ENCODE measurements around the gene SLC23A2.

Gene SLC23A2

DNA sequence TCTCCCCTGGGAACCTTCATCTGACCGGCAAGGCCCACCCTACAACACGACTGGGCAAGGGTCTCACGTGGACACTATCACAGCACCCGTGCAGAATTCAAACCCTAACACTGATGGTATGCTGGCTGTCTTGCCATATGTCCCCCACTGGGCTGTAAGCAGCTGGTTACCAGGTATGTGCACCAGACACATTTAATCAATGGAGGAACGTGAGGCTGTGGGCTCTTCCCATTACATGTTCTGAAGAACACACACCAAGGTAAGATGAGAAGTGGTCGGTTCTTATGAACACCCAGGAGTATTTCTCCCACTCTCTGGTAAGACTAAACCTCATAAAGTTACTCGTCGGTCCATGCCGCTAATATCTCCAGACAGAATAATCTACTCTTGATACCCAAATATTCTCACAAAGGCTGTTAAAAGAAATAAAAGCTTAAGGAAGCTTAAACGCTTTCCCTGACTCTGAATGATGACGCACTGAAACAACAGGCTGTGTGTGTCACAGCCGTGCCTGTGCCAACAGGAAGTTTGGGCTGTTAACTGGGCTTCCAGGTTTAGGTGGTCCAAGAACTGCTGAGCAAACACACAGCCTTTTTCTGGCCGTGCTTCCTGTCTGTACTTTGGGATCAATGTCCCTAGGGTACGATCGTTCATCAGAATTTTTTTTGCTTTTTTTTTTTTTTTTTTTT is 75.3 kb downstream of the SLC23A2 start:
- no peak for TF ChIP-seq SIN3A (IDR thresholded peaks at IDR 0.05; ENCODE audit: borderline replicate concordance, insufficient read depth, low read length)
- TF ChIP-seq FOXP2 (optimal IDR thresholded peaks at IDR 0.05; ENCODE audit: borderline replicate concordance, extremely low read depth, extremely low read length, insufficient read depth): no peak
- no peak for TF ChIP-seq POLR2AphosphoS5 (IDR thresholded peaks at IDR 0.05; ENCODE audit: low read depth, low read length)
- TF ChIP-seq TAF1 (IDR thresholded peaks at IDR 0.05; ENCODE audit: borderline replicate concordance, insufficient read depth, low read length): no peak
- TF ChIP-seq, protein P1, sequence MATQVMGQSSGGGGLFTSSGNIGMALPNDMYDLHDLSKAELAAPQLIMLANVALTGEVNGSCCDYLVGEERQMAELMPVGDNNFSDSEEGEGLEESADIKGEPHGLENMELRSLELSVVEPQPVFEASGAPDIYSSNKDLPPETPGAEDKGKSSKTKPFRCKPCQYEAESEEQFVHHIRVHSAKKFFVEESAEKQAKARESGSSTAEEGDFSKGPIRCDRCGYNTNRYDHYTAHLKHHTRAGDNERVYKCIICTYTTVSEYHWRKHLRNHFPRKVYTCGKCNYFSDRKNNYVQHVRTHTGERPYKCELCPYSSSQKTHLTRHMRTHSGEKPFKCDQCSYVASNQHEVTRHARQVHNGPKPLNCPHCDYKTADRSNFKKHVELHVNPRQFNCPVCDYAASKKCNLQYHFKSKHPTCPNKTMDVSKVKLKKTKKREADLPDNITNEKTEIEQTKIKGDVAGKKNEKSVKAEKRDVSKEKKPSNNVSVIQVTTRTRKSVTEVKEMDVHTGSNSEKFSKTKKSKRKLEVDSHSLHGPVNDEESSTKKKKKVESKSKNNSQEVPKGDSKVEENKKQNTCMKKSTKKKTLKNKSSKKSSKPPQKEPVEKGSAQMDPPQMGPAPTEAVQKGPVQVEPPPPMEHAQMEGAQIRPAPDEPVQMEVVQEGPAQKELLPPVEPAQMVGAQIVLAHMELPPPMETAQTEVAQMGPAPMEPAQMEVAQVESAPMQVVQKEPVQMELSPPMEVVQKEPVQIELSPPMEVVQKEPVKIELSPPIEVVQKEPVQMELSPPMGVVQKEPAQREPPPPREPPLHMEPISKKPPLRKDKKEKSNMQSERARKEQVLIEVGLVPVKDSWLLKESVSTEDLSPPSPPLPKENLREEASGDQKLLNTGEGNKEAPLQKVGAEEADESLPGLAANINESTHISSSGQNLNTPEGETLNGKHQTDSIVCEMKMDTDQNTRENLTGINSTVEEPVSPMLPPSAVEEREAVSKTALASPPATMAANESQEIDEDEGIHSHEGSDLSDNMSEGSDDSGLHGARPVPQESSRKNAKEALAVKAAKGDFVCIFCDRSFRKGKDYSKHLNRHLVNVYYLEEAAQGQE (IDR thresholded peaks at IDR 0.05; ENCODE audit: insufficient read depth in 1 of 2, low read depth in 2 of 2, low read length in 2 of 2): no peak

- TF ChIP-seq, protein P1 (IDR thresholded peaks at IDR 0.05; ENCODE audit: insufficient read depth in 1 of 2, low read depth in 2 of 2, low read length in 2 of 2): no peak
- TF ChIP-seq TAF1 (IDR thresholded peaks at IDR 0.05; ENCODE audit: borderline replicate concordance, insufficient read depth, low read length): no peak
These were observed 76.9 kb downstream of the SLC23A2 start for GRCh38 chr20:4924446-4924845.

DNA sequence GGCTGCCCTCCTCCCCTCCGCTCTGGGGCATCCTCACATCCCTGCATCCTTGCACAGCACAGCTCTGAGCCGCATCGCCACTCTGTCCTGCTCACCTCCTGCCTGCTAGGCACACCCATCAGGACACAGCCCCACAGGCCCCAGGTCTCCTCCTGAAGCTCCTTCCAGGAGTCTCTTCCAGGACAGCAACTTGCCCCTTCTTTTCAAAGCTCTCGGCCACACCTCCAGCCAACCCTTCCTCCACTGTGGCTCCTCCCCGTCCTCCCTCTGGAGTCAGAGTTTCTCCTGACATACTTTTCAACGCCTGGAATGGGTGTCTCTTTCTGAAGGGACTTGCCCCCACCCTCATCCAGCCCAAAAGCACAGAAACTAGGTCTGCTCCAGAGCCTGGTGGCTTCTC is 77.3 kb downstream of the SLC23A2 start:
- TF ChIP-seq, protein P1 (IDR thresholded peaks at IDR 0.05; ENCODE audit: insufficient read depth in 1 of 2, low read depth in 2 of 2, low read length in 2 of 2): no peak
- no peak for TF ChIP-seq SIN3A (IDR thresholded peaks at IDR 0.05; ENCODE audit: borderline replicate concordance, insufficient read depth, low read length)
- TF ChIP-seq TAF1 (IDR thresholded peaks at IDR 0.05; ENCODE audit: borderline replicate concordance, insufficient read depth, low read length): no peak

DNA sequence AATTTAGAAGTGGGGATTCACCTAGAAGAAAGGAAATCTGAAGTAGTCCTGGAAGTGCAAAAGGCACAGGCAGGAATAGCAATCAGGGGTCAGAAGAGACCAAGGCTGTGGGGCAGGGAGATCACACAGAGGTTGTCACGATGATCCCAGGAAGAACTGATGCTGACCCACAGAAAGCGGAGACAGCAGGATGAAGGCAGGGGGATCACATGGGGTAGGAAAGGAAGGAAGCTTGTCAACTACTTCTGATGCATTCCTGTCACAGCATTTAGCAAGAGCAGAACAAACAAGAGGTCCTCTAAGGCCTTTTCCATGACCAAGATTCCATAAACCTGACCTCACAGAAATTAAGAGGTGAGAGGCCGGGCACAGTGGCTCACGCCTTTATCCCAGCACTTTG is 79.1 kb downstream of the SLC23A2 start:
- TF ChIP-seq POLR2AphosphoS5 (IDR thresholded peaks at IDR 0.05; ENCODE audit: low read depth, low read length): no peak
- TF ChIP-seq TAF1 (IDR thresholded peaks at IDR 0.05; ENCODE audit: borderline replicate concordance, insufficient read depth, low read length): no peak
- TF ChIP-seq, protein P1 (IDR thresholded peaks at IDR 0.05; ENCODE audit: insufficient read depth in 1 of 2, low read depth in 2 of 2, low read length in 2 of 2): no peak
- TF ChIP-seq SIN3A (IDR thresholded peaks at IDR 0.05; ENCODE audit: borderline replicate concordance, insufficient read depth, low read length): no peak
- TF ChIP-seq FOXP2 (optimal IDR thresholded peaks at IDR 0.05; ENCODE audit: borderline replicate concordance, extremely low read depth, extremely low read length, insufficient read depth): no peak

GRCh38 chr20:4920655-4921054 is 80.7 kb downstream of the SLC23A2 start:
- TF ChIP-seq FOXP2 (optimal IDR thresholded peaks at IDR 0.05; ENCODE audit: borderline replicate concordance, extremely low read depth, extremely low read length, insufficient read depth): no peak
- TF ChIP-seq, protein P1 (IDR thresholded peaks at IDR 0.05; ENCODE audit: insufficient read depth in 1 of 2, low read depth in 2 of 2, low read length in 2 of 2): no peak

All from PFSK-1 (cell line).